HCT116 (cell line): ENCODE measurements around the gene S1PR2. TPM values are rescaled to one million over a fixed set of nuclear protein-coding genes. Genes with fewer than 3 reads are reported as not detected.

Experiments used
- ATAC-seq: fragments of 200-7000 bp; cut with Tn5 transposase; 2 replicates; pipeline ENCODE4 v1.9.1; 2020; ENCODE audit warnings: mild to moderate bottlenecking, moderate library complexity
- BruUV-seq: library from RNA; stranded (reverse); fragments of 400-500 nt; replicated peaks from 2 replicates; lab custom pipeline; 2021; lab: Mats Ljungman, UMichigan
- CTCF ChIA-PET: fragments of 300-600 bp; sonication (Branson Sonifier 250); formaldehyde crosslinking; loops from one replicate; lab custom pipeline; 2021; ENCODE audit warnings: antibody characterized with exemption; lab: Charles Lee
- POLR2A ChIA-PET: fragments of 300-600, 350-600 bp; sonication (Branson Sonifier 250); formaldehyde crosslinking; loops from one replicate; lab custom pipeline; 2021; ENCODE audit warnings: antibody characterized with exemption; lab: Charles Lee
- RAD21 ChIA-PET, 2 experiments: fragments of 300-600 bp; sonication (Branson Sonifier 250); formaldehyde crosslinking; loops; one replicate each; lab custom pipeline; 2023; ENCODE audit warnings: low total read pairs in 2 of 2; ENCODE audit not compliant: uncharacterized antibody in 2 of 2, unreplicated experiment in 2 of 2, low non-redundant PET in 1 of 2; lab: Charles Lee
- DNase-seq: peaks from one replicate; pipeline ENCODE4 v3.0.0-alpha.2; 2010; ENCODE audit warnings: low read depth, low spot score
- H2AFZ ChIP-seq: fragments of 200-600 bp; shearing (Covaris generic), sonication (generic); 2 replicates; pipeline ENCODE4 v1.6.1; 2017; ENCODE audit warnings: low read depth, mixed run types, mixed read lengths, antibody characterized with exemption, low read length; ENCODE audit not compliant: poor library complexity, severe bottlenecking
- H3K27ac ChIP-seq: 2 replicates; pipeline ENCODE4 v1.5.1; 2012; ENCODE audit warnings: low read depth, low read length
- H3K27me3 ChIP-seq: fragments of 200-600 bp; sonication (generic); 2 replicates; pipeline ENCODE4 v1.6.1; 2016; ENCODE audit warnings: mixed run types, low read length, mixed read lengths; ENCODE audit not compliant: insufficient read depth
- H3K36me3 ChIP-seq, 2 experiments: fragments of 200-500 bp in 1 of 2; fragments of 200-600 bp in 1 of 2; sonication (Bioruptor generic) in 1 of 2; sonication (generic) in 1 of 2; 2 replicates each; pipeline versions ENCODE4 v1.5.1 to v1.6.1; 2014 to 2016; ENCODE audit warnings: low read length in 2 of 2, inconsistent platforms in 1 of 2, mixed read lengths in 1 of 2, mixed run types in 1 of 2; ENCODE audit not compliant: insufficient read depth in 2 of 2, control insufficient read depth in 1 of 2
- H3K4me1 ChIP-seq, 2 experiments: fragments of 200-600 bp in 1 of 2; sonication (generic) in 1 of 2; 2 replicates each; pipeline versions ENCODE4 v1.5.1 to v1.6.1; 2012 to 2017; ENCODE audit warnings: low read length in 2 of 2, inconsistent platforms in 1 of 2, mild to moderate bottlenecking in 1 of 2, mixed read lengths in 1 of 2, mixed run types in 1 of 2, moderate library complexity in 1 of 2; ENCODE audit not compliant: insufficient read depth in 2 of 2, control insufficient read depth in 1 of 2
- H3K4me2 ChIP-seq: fragments of 200-600 bp; sonication (generic); 2 replicates; pipeline ENCODE4 v1.6.1; 2017; ENCODE audit warnings: mixed run types, low read length, mixed read lengths
- H3K4me3 ChIP-seq, 2 experiments: fragments of 200-600 bp in 1 of 2; sonication (generic) in 1 of 2; replicated peaks in 1 of 2; 2 replicates each; pipeline ENCODE4 v1.5.1; 2011 to 2016; ENCODE audit warnings: low read length in 2 of 2, control low read depth in 1 of 2, low read depth in 1 of 2, mild to moderate bottlenecking in 1 of 2, mixed read lengths in 1 of 2, mixed run types in 1 of 2
- H3K79me2 ChIP-seq: fragments of 200-600 bp; sonication (generic); 2 replicates; pipeline ENCODE4 v1.6.1; 2017; ENCODE audit warnings: mild to moderate bottlenecking, mixed run types, low read length, moderate library complexity, mixed read lengths; ENCODE audit not compliant: insufficient read depth
- H3K9ac ChIP-seq: fragments of 200-600 bp; sonication (generic); 2 replicates; pipeline ENCODE4 v1.6.1; 2016; ENCODE audit warnings: low read length, mixed read lengths
- H3K9me2 ChIP-seq: fragments of 200-600 bp; sonication (generic), shearing (Covaris generic); 2 replicates; pipeline ENCODE4 v1.6.1; 2017; ENCODE audit warnings: mixed run types, mild to moderate bottlenecking, moderate library complexity; ENCODE audit not compliant: insufficient read depth
- H3K9me3 ChIP-seq, 2 experiments: fragments of 200-500 bp in 1 of 2; fragments of 200-600 bp in 1 of 2; sonication (Bioruptor generic) in 1 of 2; sonication (generic) in 1 of 2; 2 replicates each; pipeline ENCODE4 v1.6.1; 2014 to 2017; ENCODE audit warnings: low read length in 2 of 2, mixed read lengths in 2 of 2, inconsistent platforms in 1 of 2, low read depth in 1 of 2, mild to moderate bottlenecking in 1 of 2, mixed run types in 1 of 2, moderate library complexity in 1 of 2; ENCODE audit not compliant: control insufficient read depth in 1 of 2, insufficient read depth in 1 of 2
- H4K20me1 ChIP-seq: fragments of 200-600 bp; sonication (generic), shearing (Covaris generic); 2 replicates; pipeline ENCODE4 v1.6.1; 2017; ENCODE audit warnings: mixed run types, mild to moderate bottlenecking, moderate library complexity; ENCODE audit not compliant: insufficient read depth
- ATF3 ChIP-seq: IDR thresholded peaks from 2 replicates; pipeline ENCODE4 v1.6.1; 2012
- CBX3 ChIP-seq: IDR thresholded peaks from 2 replicates; pipeline ENCODE4 v1.6.1; 2012; ENCODE audit warnings: low read depth
- CTCF ChIP-seq, 3 experiments: fragments of 200-600 bp in 1 of 3; sonication (generic) in 1 of 3; IDR thresholded peaks in 2 of 3; conservative IDR thresholded peaks in 1 of 3; 2 replicates each; pipeline ENCODE4 v1.5.1; 2012 to 2017; ENCODE audit warnings: low read depth in 2 of 3, low read length in 2 of 3, antibody characterized with exemption in 1 of 3, borderline replicate concordance in 1 of 3, control low read depth in 1 of 3, mild to moderate bottlenecking in 1 of 3, mixed read lengths in 1 of 3, mixed run types in 1 of 3, moderate library complexity in 1 of 3; ENCODE audit not compliant: insufficient read depth in 1 of 3
- EGR1 ChIP-seq: IDR thresholded peaks from 2 replicates; pipeline ENCODE4 v1.6.1; 2012; ENCODE audit warnings: low read depth
- EZH2phosphoT487 ChIP-seq: fragments of 200-600 bp; IDR thresholded peaks from 2 replicates; pipeline ENCODE4 v1.6.1; 2018; ENCODE audit warnings: antibody characterized with exemption, borderline replicate concordance
- FOSL1 ChIP-seq: IDR thresholded peaks from 2 replicates; pipeline ENCODE4 v1.6.1; 2012; ENCODE audit warnings: low read depth
- JUND ChIP-seq: IDR thresholded peaks from 2 replicates; pipeline ENCODE4 v1.6.1; 2012
- MAX ChIP-seq: IDR thresholded peaks from 2 replicates; pipeline ENCODE4 v1.6.1; 2012
- POLR2A ChIP-seq: IDR thresholded peaks from 2 replicates; pipeline ENCODE4 v1.7.0; 2011; ENCODE audit warnings: borderline replicate concordance; ENCODE audit not compliant: insufficient read depth, insufficient read length; ENCODE audit errors: extremely low read depth
- REST ChIP-seq: IDR thresholded peaks from 2 replicates; pipeline ENCODE4 v1.6.1; 2012; ENCODE audit warnings: low read depth
- SP1 ChIP-seq: IDR thresholded peaks from 2 replicates; pipeline ENCODE4 v1.6.1; 2012; ENCODE audit warnings: low read depth
- YY1 ChIP-seq: IDR thresholded peaks from 2 replicates; pipeline ENCODE4 v1.6.1; 2011; ENCODE audit warnings: low read length, low read depth, moderate library complexity, mild to moderate bottlenecking; ENCODE audit not compliant: insufficient replicate concordance; ENCODE audit errors: extremely low read depth
- ZFX ChIP-seq: fragments of 450-650 bp; IDR thresholded peaks from 2 replicates; pipeline ENCODE4 v1.6.1; 2017
- ZNF274 ChIP-seq: fragments of 200-500 bp; sonication (Bioruptor generic); IDR thresholded peaks from 2 replicates; pipeline ENCODE4 v1.6.1; 2014; ENCODE audit warnings: mild to moderate bottlenecking, low read depth, low read length, inconsistent platforms
- intact Hi-C: fragments of 100-400 bp; cut with micrococcal nuclease; formaldehyde crosslinking; loops from 2 replicates; pipeline ENCODE4 v1.10.0; 2022
- total RNA-seq: library from RNA; stranded (reverse); gene quantifications from one replicate; pipeline ENCODE4 v1.2.1, GENCODE V29; 2021; ENCODE audit not compliant: unreplicated experiment

Gene S1PR2
- total RNA-seq, 1 experiment from 2014 or later: 6.1 TPM

- no peak for TF ChIP-seq REST
- TF ChIP-seq SP1: no peak
- TF ChIP-seq MAX: no peak
- no peak for TF ChIP-seq JUND
- no peak for TF ChIP-seq EGR1
- TF ChIP-seq POLR2A: no peak
- no peak for TF ChIP-seq YY1
- TF ChIP-seq FOSL1: no peak
- TF ChIP-seq ZNF274: no peak
- TF ChIP-seq ATF3: no peak
- TF ChIP-seq, all 23 proteins: peak for 0
Observed at GRCh38 chr19:10256551-10256950, 25.4 kb upstream of the S1PR2 start (continued).

GRCh38 chr19:10255358-10255757, 24.2 kb upstream of the S1PR2 start:
- Histone ChIP-seq H3K27ac (no peak overlapping the region), H3K4me2 (no peak overlapping the region), H3K9me2 (no peaks in the 10 kb centered on the region), H3K9ac (no peak overlapping the region), H3K27me3 (no peaks in the 10 kb centered on the region), H4K20me1 (no peaks in the 10 kb centered on the region; the same call in 1 of the 2 replicates), H3K9me3 (no peaks in the 10 kb centered on the region), H3K36me3 (peaks cover 19 to 28% of the 10 kb centered on the region in 2 experiments), H3K4me3 (no peak overlapping the region), H2AFZ (no peak overlapping the region), H3K79me2 (peaks cover 28% of the 10 kb centered on the region), H3K4me1 (peaks cover 11 to 33% of the 10 kb centered on the region in 2 experiments)
- RAD21 ChIA-PET: no interaction called here
- no peak for TF ChIP-seq ATF3
- no peak for TF ChIP-seq CBX3
- no peak for TF ChIP-seq SP1
- no peak for TF ChIP-seq EGR1
- no peak for TF ChIP-seq ZFX
- TF ChIP-seq CTCF (IDR thresholded peaks at IDR 0.05 in 2 of 3, conservative IDR thresholded peaks at IDR 0.05 in 1 of 3; ENCODE audit: borderline replicate concordance in 1 of 3, insufficient read depth in 1 of 3, low read depth in 2 of 3, low read length in 2 of 3): no peak
- TF ChIP-seq EZH2phosphoT487: no peak
- no peak for TF ChIP-seq MAX
- BruUV-seq: TSS peak; percentile 3
- intact Hi-C loops: no loop called here
- ATAC-seq: no peak
- CTCF ChIA-PET: no interaction called here
- POLR2A ChIA-PET: no interaction called here
- DNase-seq: no peak
